H9 (cell line): ENCODE data around the gene IFI35. TPM values are rescaled to one million over a fixed set of nuclear protein-coding genes. Genes with fewer than 3 reads are reported as not detected.
A peak's percentile ranks its signal among the peaks of the same experiment; 100 is the strongest.
"Not testable (repeated sequence)": the region's sequence is repeated elsewhere in the genome, so short reads cannot be mapped to it uniquely, and the experiment has no call there.

Source experiments
- DNase-seq: peaks from one replicate; pipeline ENCODE4 v3.0.0-alpha.2; 2017
- H2AFZ ChIP-seq: one replicate; pipeline ENCODE4 v1.6.1; 2013; ENCODE audit warnings: mild to moderate bottlenecking, low read length, control low read depth, moderate library complexity
- H2AK5ac ChIP-seq: 2 replicates; pipeline ENCODE4 v1.6.1; 2013; ENCODE audit warnings: low read length, control low read depth, mixed read lengths; ENCODE audit not compliant: insufficient read length
- H2BK120ac ChIP-seq: one replicate; pipeline ENCODE4 v1.6.1; 2013; ENCODE audit warnings: low read depth, mild to moderate bottlenecking, low read length, control low read depth, inconsistent platforms; ENCODE audit not compliant: poor library complexity, severe bottlenecking
- H2BK12ac ChIP-seq: 2 replicates; pipeline ENCODE4 v1.6.1; 2013; ENCODE audit warnings: low read length, control low read depth, mixed read lengths, low read depth; ENCODE audit not compliant: insufficient read length
- H2BK15ac ChIP-seq: 2 replicates; pipeline ENCODE4 v1.6.1; 2013; ENCODE audit warnings: low read depth, low read length, control low read depth
- H2BK20ac ChIP-seq: one replicate; pipeline ENCODE4 v1.6.1; 2013; ENCODE audit warnings: low read depth, mild to moderate bottlenecking, low read length, control low read depth, inconsistent platforms; ENCODE audit not compliant: poor library complexity, severe bottlenecking
- H2BK5ac ChIP-seq: 2 replicates; pipeline ENCODE4 v1.6.1; 2013; ENCODE audit warnings: low read length, control low read depth, mixed read lengths; ENCODE audit not compliant: insufficient read length
- H3K14ac ChIP-seq: 2 replicates; pipeline ENCODE4 v1.6.1; 2013; ENCODE audit warnings: low read length, control low read depth; ENCODE audit not compliant: insufficient read depth
- H3K18ac ChIP-seq: 2 replicates; pipeline ENCODE4 v1.6.1; 2013; ENCODE audit warnings: low read depth, mild to moderate bottlenecking, mixed read lengths, low read length, control low read depth; ENCODE audit not compliant: insufficient read length
- H3K23ac ChIP-seq: 2 replicates; pipeline ENCODE4 v1.6.1; 2013; ENCODE audit warnings: low read length, control low read depth, mixed read lengths, low read depth; ENCODE audit not compliant: insufficient read length
- H3K23me2 ChIP-seq: 2 replicates; pipeline ENCODE4 v1.6.1; 2013; ENCODE audit warnings: low read depth, mild to moderate bottlenecking, mixed read lengths, low read length, control low read depth; ENCODE audit not compliant: insufficient read length, poor library complexity, severe bottlenecking
- H3K27ac ChIP-seq: 2 replicates; pipeline ENCODE4 v1.5.1; 2013; ENCODE audit warnings: low read length, control low read depth, mixed read lengths, low read depth; ENCODE audit not compliant: insufficient read length
- H3K27me3 ChIP-seq: 2 replicates; pipeline ENCODE4 v1.6.1; 2013; ENCODE audit warnings: low read length, control low read depth, inconsistent platforms; ENCODE audit not compliant: insufficient read depth
- H3K4ac ChIP-seq: 2 replicates; pipeline ENCODE4 v1.6.1; 2013; ENCODE audit warnings: low read depth, mild to moderate bottlenecking, control low read depth, inconsistent platforms, low read length, moderate library complexity
- H3K4me1 ChIP-seq: 2 replicates; pipeline ENCODE4 v1.6.1; 2013; ENCODE audit warnings: low read length, control low read depth, inconsistent platforms; ENCODE audit not compliant: insufficient read depth
- H3K4me2 ChIP-seq: 2 replicates; pipeline ENCODE4 v1.6.1; 2013; ENCODE audit warnings: low read length, control low read depth, mixed read lengths; ENCODE audit not compliant: insufficient read length, insufficient read depth
- H3K56ac ChIP-seq: 2 replicates; pipeline ENCODE4 v1.6.1; 2013; ENCODE audit warnings: low read depth, mild to moderate bottlenecking, mixed read lengths, low read length, control low read depth; ENCODE audit not compliant: insufficient read length
- H3K79me1 ChIP-seq: 2 replicates; pipeline ENCODE4 v1.6.1; 2013; ENCODE audit warnings: low read depth, mild to moderate bottlenecking, moderate library complexity, low read length, control low read depth, inconsistent platforms; ENCODE audit not compliant: insufficient read depth, poor library complexity, severe bottlenecking
- H3K79me2 ChIP-seq: 2 replicates; pipeline ENCODE4 v1.6.1; 2013; ENCODE audit warnings: low read length, control low read depth, inconsistent platforms; ENCODE audit not compliant: insufficient read depth
- H3K9ac ChIP-seq: 2 replicates; pipeline ENCODE4 v1.6.1; 2013; ENCODE audit warnings: low read length, control low read depth, mixed read lengths; ENCODE audit not compliant: insufficient read length; ENCODE audit errors: extremely low read depth
- H3K9me3 ChIP-seq: one replicate; pipeline ENCODE4 v1.6.1; 2013; ENCODE audit warnings: low read depth, low read length, inconsistent platforms; ENCODE audit not compliant: control insufficient read depth
- H3T11ph ChIP-seq: one replicate; pipeline ENCODE4 v1.6.1; 2013; ENCODE audit warnings: mild to moderate bottlenecking, low read length, control low read depth, inconsistent platforms
- H4K20me1 ChIP-seq: one replicate; pipeline ENCODE4 v1.6.1; 2013; ENCODE audit not compliant: control insufficient read depth, insufficient read length, insufficient read depth
- H4K5ac ChIP-seq: 2 replicates; pipeline ENCODE4 v1.6.1; 2013; ENCODE audit warnings: low read depth, mild to moderate bottlenecking, mixed read lengths, low read length, control low read depth; ENCODE audit not compliant: insufficient read length
- H4K8ac ChIP-seq: replicated peaks from 2 replicates; pipeline ENCODE4 v1.6.1; 2013; ENCODE audit warnings: low read length, control low read depth, mixed read lengths, low read depth; ENCODE audit not compliant: insufficient read length
- H4K91ac ChIP-seq: 2 replicates; pipeline ENCODE4 v1.6.1; 2013; ENCODE audit warnings: low read depth, mild to moderate bottlenecking, moderate library complexity, mixed read lengths, low read length, control low read depth; ENCODE audit not compliant: insufficient read length
- H3K27ac Mint-ChIP-seq, 3 experiments: 2 replicates in 2 of 3; 3 replicates in 1 of 3; pipeline ENCODE4 v1.8.0; 2020 to 2021; ENCODE audit warnings: mixed read lengths in 3 of 3, mild to moderate bottlenecking in 1 of 3, moderate library complexity in 1 of 3
- H3K27me3 Mint-ChIP-seq: 2 replicates; pipeline ENCODE4 v1.8.0; 2021; ENCODE audit warnings: low read depth, mild to moderate bottlenecking, moderate library complexity, mixed read lengths
- H3K36me3 Mint-ChIP-seq, 3 experiments: 2 replicates in 2 of 3; 3 replicates in 1 of 3; pipeline ENCODE4 v1.8.0; 2020 to 2021; ENCODE audit warnings: low read depth in 3 of 3, mixed read lengths in 3 of 3; ENCODE audit not compliant: insufficient read depth in 1 of 3
- H3K4me1 Mint-ChIP-seq, 2 experiments: 2 replicates each; pipeline ENCODE4 v1.8.0; 2020; ENCODE audit warnings: mixed read lengths in 2 of 2
- H3K4me3 Mint-ChIP-seq, 2 experiments: 2 replicates in 1 of 2; 3 replicates in 1 of 2; pipeline ENCODE4 v1.8.0; 2020 to 2021; ENCODE audit warnings: mild to moderate bottlenecking in 2 of 2, mixed read lengths in 2 of 2, moderate library complexity in 1 of 2
- H3K9me3 Mint-ChIP-seq, 2 experiments: 2 replicates in 1 of 2; 3 replicates in 1 of 2; pipeline ENCODE4 v1.8.0; 2020; ENCODE audit warnings: mild to moderate bottlenecking in 2 of 2, mixed read lengths in 2 of 2, moderate library complexity in 1 of 2
- CTCF ChIP-seq: fragments of 200-600 bp; sonication (generic); conservative IDR thresholded peaks from 3 replicates; pipeline ENCODE4 v1.8.0; 2021; ENCODE audit warnings: antibody characterized with exemption, mild to moderate bottlenecking
- whole genome bisulfite sequencing: extraction: QIAGEN DNeasy Blood & Tissue Kit; methylation state at CpG from one replicate; pipeline ENCODE4 v1.1.7; 2013; ENCODE audit warnings: missing lambda C conversion rate, low lambda C conversion rate, mixed read lengths; ENCODE audit not compliant: insufficient read length; ENCODE audit errors: extremely low coverage; 5-methylcytosine and 5-hydroxymethylcytosine counted together
- total RNA-seq: library from RNA; stranded (reverse); gene quantifications from 2 replicates; pipeline ENCODE4 v1.2.1, GENCODE V29; 2021

The IFI35 gene
- total RNA-seq, 1 experiment from 2014 or later: 4.2 TPM

GRCh38 chr17:42999003-42999525, 7.5 kb upstream of the IFI35 start:
- no peak for DNase-seq
- Histone ChIP-seq H3K79me1 (peaks cover 6% of the 10 kb centered on the region), H4K20me1 (no peaks in the 10 kb centered on the region), H2AFZ (no peak overlapping the region), H3K9me3 (no peaks in the 10 kb centered on the region), H3T11ph (no peak overlapping the region), H3K23ac (no peak overlapping the region), H2BK120ac (no peak overlapping the region), H3K4me2 (peak overlapping the region; percentile 95), H2BK15ac (no peak overlapping the region), H3K14ac (peak overlapping the region; percentile 92; the same call in 1 of the 2 replicates), H3K18ac (peak overlapping the region; percentile 81), H2BK20ac (no peak overlapping the region), H3K4ac (peak overlapping the region; percentile 40; the same call in 1 of the 2 replicates), H4K5ac (peak overlapping the region; percentile 74), H3K27ac (no peak overlapping the region), H4K8ac (peak overlapping the region; percentile 58), H3K27me3 (no peaks in the 10 kb centered on the region), H4K91ac (no peak overlapping the region), H3K4me1 (no peaks in the 10 kb centered on the region), H2BK5ac (no peak overlapping the region), H3K9ac (peak overlapping the region; percentile 98), H3K23me2 (peaks cover 10% of the 10 kb centered on the region), H2AK5ac (no peak overlapping the region), H3K79me2 (peaks cover 15% of the 10 kb centered on the region; the same call in 1 of the 2 replicates), H3K56ac (peak overlapping the region; percentile 38), H2BK12ac (no peak overlapping the region)
- H3K27me3 Mint-ChIP-seq: no peaks in the 10 kb centered on the region
- no peak for TF ChIP-seq CTCF
- no peaks in the 10 kb centered on the region; a peak in 1 of 5 replicates for H3K9me3 Mint-ChIP-seq
- H3K4me1 Mint-ChIP-seq: peaks cover 20 to 25% of the 10 kb centered on the region in 2 experiments
- peak overlapping the region; percentile 98 to 100 (median 99) for H3K27ac Mint-ChIP-seq
- peak overlapping the region; percentile 97 to 98 for H3K4me3 Mint-ChIP-seq
- no CpG with 5 or more reads among the region's 10 CpGs for WGBS
- H3K36me3 Mint-ChIP-seq: peaks cover 38 to 61% (median 54%) of the 10 kb centered on the region in 3 experiments

- not testable (repeated sequence) for H3K14ac ChIP-seq, H4K20me1 ChIP-seq, H4K5ac ChIP-seq, H3K9me3 Mint-ChIP-seq, H3K9me3 ChIP-seq, H2BK120ac ChIP-seq, H3K4me2 ChIP-seq, H2AFZ ChIP-seq, H2BK12ac ChIP-seq, H4K91ac ChIP-seq, H3K18ac ChIP-seq, H3K4me1 ChIP-seq, H2BK20ac ChIP-seq, H3K56ac ChIP-seq, H3K23ac ChIP-seq, H3K27me3 ChIP-seq, H3K23me2 ChIP-seq, H2AK5ac ChIP-seq, H3T11ph ChIP-seq, H2BK15ac ChIP-seq, H4K8ac ChIP-seq, H3K4ac ChIP-seq, H3K27ac ChIP-seq, H3K27me3 Mint-ChIP-seq, DNase-seq, H2BK5ac ChIP-seq, H3K79me1 ChIP-seq, H3K9ac ChIP-seq
- no CpG with 5 or more reads among the region's 13 CpGs for WGBS
- peak overlapping the region; percentile 12 to 58; a peak in 3 of 5 replicates for H3K4me3 Mint-ChIP-seq
- peaks cover 20 to 25% of the 10 kb centered on the region in 2 experiments for H3K4me1 Mint-ChIP-seq
- peaks cover 15% of the 10 kb centered on the region; the same call in 1 of the 2 replicates for H3K79me2 ChIP-seq
- H3K36me3 Mint-ChIP-seq: peaks cover 38 to 71% (median 54%) of the 10 kb centered on the region in 3 experiments
- H3K27ac Mint-ChIP-seq: peak overlapping the region in 2 of 3 experiments; percentile 82 to 87; a peak in 4 of 7 replicates
Measured at GRCh38 chr17:43000894-43001293, 5.7 kb upstream of the IFI35 start.
